GM23338 (cell line): ENCODE results near the gene VSX1. TPM values are rescaled to one million over a fixed set of nuclear protein-coding genes. Genes with fewer than 3 reads are reported as not detected.

Experiments used
- ATAC-seq: fragments of 200-7000 bp; cut with Tn5 transposase; 3 replicates; pipeline ENCODE4 v1.9.1; 2020
- DNase-seq: peaks from one replicate; pipeline ENCODE4 v3.0.0-alpha.2; 2015; ENCODE audit warnings: low spot score
- H2AFZ ChIP-seq: fragments of 200-600 bp; sonication (generic); 2 replicates; pipeline ENCODE4 v1.8.0; 2016; ENCODE audit warnings: antibody characterized with exemption, mild to moderate bottlenecking, moderate library complexity
- H3F3A ChIP-seq: fragments of 200-600 bp; sonication (generic); replicated peaks from 2 replicates; pipeline ENCODE4 v1.8.0; 2017; ENCODE audit warnings: antibody characterized with exemption, mixed run types, low read depth
- H3K27ac ChIP-seq: fragments of 200-600 bp; sonication (generic); 2 replicates; pipeline ENCODE4 v1.6.1; 2016; ENCODE audit warnings: low read depth
- H3K27me3 ChIP-seq: fragments of 200-600 bp; sonication (generic); 2 replicates; pipeline ENCODE4 v1.8.0; 2016; ENCODE audit warnings: mild to moderate bottlenecking, mixed run types, moderate library complexity; ENCODE audit not compliant: insufficient read depth
- H3K36me3 ChIP-seq: fragments of 200-600 bp; sonication (generic); 2 replicates; pipeline ENCODE4 v1.8.0; 2016; ENCODE audit warnings: mild to moderate bottlenecking; ENCODE audit not compliant: insufficient read depth
- H3K4me1 ChIP-seq: fragments of 200-600 bp; sonication (generic); 2 replicates; pipeline ENCODE4 v1.8.0; 2016; ENCODE audit warnings: mild to moderate bottlenecking, moderate library complexity; ENCODE audit not compliant: insufficient read depth
- H3K4me2 ChIP-seq: fragments of 200-600 bp; sonication (generic); 2 replicates; pipeline ENCODE4 v1.7.1; 2017; ENCODE audit warnings: mixed run types
- H3K4me3 ChIP-seq: fragments of 200-600 bp; sonication (generic); 2 replicates; pipeline ENCODE4 v1.6.1; 2016; ENCODE audit warnings: mixed run types
- H3K79me2 ChIP-seq: fragments of 200-600 bp; sonication (generic); replicated peaks from 2 replicates; pipeline ENCODE4 v1.8.0; 2017; ENCODE audit warnings: mild to moderate bottlenecking; ENCODE audit not compliant: insufficient read depth
- H3K9me2 ChIP-seq: fragments of 200-600 bp; sonication (generic); 2 replicates; pipeline ENCODE4 v1.8.0; 2017; ENCODE audit not compliant: insufficient read depth
- H4K20me1 ChIP-seq: fragments of 200-600 bp; sonication (generic); replicated peaks from 2 replicates; pipeline ENCODE4 v1.8.0; 2017; ENCODE audit warnings: mild to moderate bottlenecking; ENCODE audit not compliant: insufficient read depth
- H3K27ac Mint-ChIP-seq: 2 replicates; pipeline ENCODE4 v1.8.0; 2020; ENCODE audit warnings: inconsistent platforms, mild to moderate bottlenecking, moderate library complexity, mixed read lengths
- H3K27me3 Mint-ChIP-seq: 3 replicates; pipeline ENCODE4 v1.8.0; 2022; ENCODE audit warnings: low read depth, mild to moderate bottlenecking, moderate library complexity, mixed read lengths, inconsistent platforms; ENCODE audit not compliant: insufficient read depth, poor library complexity
- H3K36me3 Mint-ChIP-seq: 3 replicates; pipeline ENCODE4 v1.8.0; 2021; ENCODE audit warnings: low read depth, mild to moderate bottlenecking, inconsistent platforms, moderate library complexity, mixed read lengths
- H3K4me1 Mint-ChIP-seq: 3 replicates; pipeline ENCODE4 v1.8.0; 2020; ENCODE audit warnings: mild to moderate bottlenecking, inconsistent platforms, mixed read lengths
- H3K4me3 Mint-ChIP-seq: 3 replicates; pipeline ENCODE4 v1.8.0; 2021; ENCODE audit warnings: moderate library complexity, mild to moderate bottlenecking, inconsistent platforms, mixed read lengths
- H3K9me3 Mint-ChIP-seq: 3 replicates; pipeline ENCODE4 v1.8.0; 2020; ENCODE audit warnings: moderate library complexity, mild to moderate bottlenecking, inconsistent platforms, mixed read lengths
- CREB1 ChIP-seq: fragments of 250-450 bp; sonication (Bioruptor Pico); IDR thresholded peaks from 2 replicates; pipeline ENCODE4 v1.5.0; 2020; ENCODE audit warnings: low read depth, mild to moderate bottlenecking, moderate library complexity
- ETS1 ChIP-seq: IDR thresholded peaks from 2 replicates; pipeline ENCODE4 v1.6.1; 2016; ENCODE audit warnings: antibody characterized with exemption
- EZH2 ChIP-seq: fragments of 200-600 bp; sonication (generic); IDR thresholded peaks from one replicate; pipeline ENCODE4 v1.8.0; 2017; ENCODE audit warnings: antibody characterized with exemption, mild to moderate bottlenecking, low read depth; ENCODE audit not compliant: unreplicated experiment
- EZH2phosphoT487 ChIP-seq: fragments of 200-600 bp; sonication (generic); IDR thresholded peaks from one replicate; pipeline ENCODE4 v1.8.1; 2018; ENCODE audit warnings: antibody characterized with exemption; ENCODE audit not compliant: unreplicated experiment
- NANOG ChIP-seq: IDR thresholded peaks from 2 replicates; pipeline ENCODE4 v1.6.1; 2016; ENCODE audit warnings: antibody characterized with exemption, borderline replicate concordance
- POLR2AphosphoS5 ChIP-seq: IDR thresholded peaks from 2 replicates; pipeline ENCODE4 v1.6.1; 2016; ENCODE audit warnings: antibody characterized with exemption, low read depth
- REST ChIP-seq: IDR thresholded peaks from one replicate; pipeline ENCODE4 v1.6.1; 2018; ENCODE audit warnings: antibody characterized with exemption; ENCODE audit not compliant: unreplicated experiment
- ZNF114 ChIP-seq: fragments of 250-450 bp; sonication (Bioruptor Pico); IDR thresholded peaks from 2 replicates; pipeline ENCODE4 v1.5.0; 2020; ENCODE audit warnings: mild to moderate bottlenecking, moderate library complexity
- ZNF462 ChIP-seq: fragments of 250-450 bp; sonication (Bioruptor Pico); IDR thresholded peaks from 2 replicates; pipeline ENCODE4 v1.5.0; 2020; ENCODE audit warnings: mild to moderate bottlenecking, moderate library complexity
- polyA plus RNA-seq: library from polyadenylated mRNA; unstranded; fragments of >200 nt; fragmentation: Nextera tagmentation; extraction: Ambion mirVana; gene quantifications from 2 replicates; pipeline ENCODE4 v1.2.1, GENCODE V29; 2016
- total RNA-seq: library from RNA; depleted of rRNA; stranded (reverse); fragments of >200 nt; shearing (Covaris generic); gene quantifications from 2 replicates; pipeline ENCODE4 v1.2.3, GENCODE V29; 2014

Gene VSX1
- total and polyA plus RNA-seq, 2 experiments from 2014 or later, result 0.73 TPM; not detected in 1

GRCh38 chr20:25032478-25033264 is 49.3 kb downstream of the VSX1 start:
- Histone ChIP-seq H4K20me1 (no peaks in the 10 kb centered on the region), H3K79me2 (no peaks in the 10 kb centered on the region), H3K27ac (no peak overlapping the region), H3K9me2 (peaks cover 4% of the 10 kb centered on the region; the same call in 1 of the 2 replicates), H3K4me3 (no peak overlapping the region), H3K36me3 (no peaks in the 10 kb centered on the region), H3K27me3 (no peaks in the 10 kb centered on the region), H3K4me1 (no peaks in the 10 kb centered on the region; the same call in 1 of the 2 replicates), H3F3A (no peaks in the 10 kb centered on the region), H3K4me2 (no peak overlapping the region), H2AFZ (peak overlapping the region; percentile 66; the same call in 1 of the 2 replicates)
- DNase-seq, result peak; percentile 35
- TF ChIP-seq ZNF114 (CRISPR knock-in tag) (no peak), ZNF462 (peak; percentile 45; the same call in 1 of the 2 replicates), POLR2AphosphoS5 (no peak)
- Mint-ChIP-seq H3K27me3 (peaks cover 12% of the 10 kb centered on the region), H3K9me3 (no peaks in the 10 kb centered on the region; the same call in 2 of the 3 replicates), H3K4me1 (peaks cover 20% of the 10 kb centered on the region), H3K27ac (no peak overlapping the region), H3K36me3 (no peaks in the 10 kb centered on the region), H3K4me3 (no peak overlapping the region)
- ATAC-seq, result peak; percentile 94

- H3K27me3 Mint-ChIP-seq, result peaks cover 10% of the 10 kb centered on the region
- no peaks in the 10 kb centered on the region; the same call in 1 of the 2 replicates for H3K4me1 ChIP-seq
- ATAC-seq, result peak; percentile 25
- H3K27me3 ChIP-seq, result no peaks in the 10 kb centered on the region
- H3K36me3 Mint-ChIP-seq, result no peaks in the 10 kb centered on the region
- H3K27ac Mint-ChIP-seq, result no peak overlapping the region
- no peaks in the 10 kb centered on the region for H3F3A ChIP-seq
- H3K36me3 ChIP-seq, result no peaks in the 10 kb centered on the region
- H3K27ac ChIP-seq, result no peak overlapping the region
- peak; percentile 14 for DNase-seq
- no peaks in the 10 kb centered on the region for H3K79me2 ChIP-seq
- no peak overlapping the region for H3K4me3 ChIP-seq
- H4K20me1 ChIP-seq, result no peaks in the 10 kb centered on the region
- no peaks in the 10 kb centered on the region; the same call in 2 of the 3 replicates for H3K9me3 Mint-ChIP-seq
- H3K4me2 ChIP-seq, result no peak overlapping the region
- H3K9me2 ChIP-seq, result peaks cover 4% of the 10 kb centered on the region; the same call in 1 of the 2 replicates
- no peak overlapping the region for H3K4me3 Mint-ChIP-seq
- peaks cover 20% of the 10 kb centered on the region for H3K4me1 Mint-ChIP-seq
- H2AFZ ChIP-seq, result no peak overlapping the region; the same call in 1 of the 2 replicates
- TF ChIP-seq NANOG (no peak), POLR2AphosphoS5 (no peak), EZH2 (no peak), CREB1 (CRISPR knock-in tag) (no peak), ETS1 (no peak), EZH2phosphoT487 (no peak), REST (no peak)
These were observed 49.9 kb downstream of the VSX1 start for GRCh38 chr20:25032065-25032477.
